ENCODE measurements around the gene SNRNP48. TPM values are rescaled to one million over a fixed set of nuclear protein-coding genes. Genes with fewer than 3 reads are reported as not detected.

SNRNP48 gene
- polyA plus RNA-seq, 3 donors: 5.1 to 6.0 (median 5.9) TPM

DNA sequence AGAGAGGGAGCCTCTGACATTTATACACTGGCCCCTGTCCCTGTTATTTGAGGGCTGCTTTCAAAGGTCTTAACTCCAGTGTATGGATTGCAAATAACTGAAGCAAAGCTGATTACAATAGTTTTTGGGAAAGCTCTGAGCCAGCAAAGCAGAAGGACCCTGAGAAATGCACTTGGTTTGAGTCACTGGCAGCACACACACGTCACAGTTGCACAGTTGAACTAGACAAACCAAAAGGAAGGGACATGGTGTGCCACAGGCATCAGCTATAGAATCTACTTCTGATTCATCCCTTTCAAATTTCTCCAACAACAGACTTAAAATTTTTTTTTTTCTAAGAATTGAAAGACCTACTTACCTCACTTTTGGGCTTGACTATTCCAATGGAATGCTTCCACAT lies 56.4 kb downstream of the SNRNP48 start:
- H3K27ac ChIP-seq (ENCODE audit: low read depth in 1 of 2, low read length in 2 of 2): no peak overlapping the region
- H3K79me2 ChIP-seq (ENCODE audit: insufficient read depth, low read length): no peaks in the 10 kb centered on the region
- H3K9me3 ChIP-seq (replicated peaks in 1 of 2; ENCODE audit: control insufficient read depth in 1 of 2, insufficient read depth in 1 of 2, low read length in 2 of 2): no peaks in the 10 kb centered on the region
- H4K20me1 ChIP-seq (ENCODE audit: insufficient read depth, low read length): no peaks in the 10 kb centered on the region
- H2AFZ ChIP-seq (ENCODE audit: insufficient read depth, low read depth, low read length, poor library complexity, severe bottlenecking): no peak overlapping the region
- peaks cover 1 to 3% (median 3%) of the 10 kb centered on the region in 3 donors for H3K27me3 Mint-ChIP-seq (ENCODE audit: low read depth in 3 of 3)
- peaks cover 16 to 20% of the 10 kb centered on the region in 2 donors for H3K4me1 ChIP-seq (ENCODE audit: control insufficient read depth in 1 of 2, insufficient read depth in 2 of 2, low read length in 2 of 2)
- peaks cover 22% of the 10 kb centered on the region for H3K4me1 Mint-ChIP-seq
- no peak overlapping the region for H3K9ac ChIP-seq (ENCODE audit: insufficient read depth, low read length, poor library complexity, severe bottlenecking)
- no peaks in the 10 kb centered on the region for H3K36me3 ChIP-seq (replicated peaks in 1 of 2; ENCODE audit: control insufficient read depth in 1 of 2, insufficient read depth in 2 of 2, low read length in 2 of 2)
- no peak overlapping the region for H3K27ac Mint-ChIP-seq
- no peaks in the 10 kb centered on the region for H3K36me3 Mint-ChIP-seq
- WGBS (ENCODE audit: insufficient coverage): 90% methylated on average over 1 of the region's 1 CpG
- TF ChIP-seq, protein P1, sequence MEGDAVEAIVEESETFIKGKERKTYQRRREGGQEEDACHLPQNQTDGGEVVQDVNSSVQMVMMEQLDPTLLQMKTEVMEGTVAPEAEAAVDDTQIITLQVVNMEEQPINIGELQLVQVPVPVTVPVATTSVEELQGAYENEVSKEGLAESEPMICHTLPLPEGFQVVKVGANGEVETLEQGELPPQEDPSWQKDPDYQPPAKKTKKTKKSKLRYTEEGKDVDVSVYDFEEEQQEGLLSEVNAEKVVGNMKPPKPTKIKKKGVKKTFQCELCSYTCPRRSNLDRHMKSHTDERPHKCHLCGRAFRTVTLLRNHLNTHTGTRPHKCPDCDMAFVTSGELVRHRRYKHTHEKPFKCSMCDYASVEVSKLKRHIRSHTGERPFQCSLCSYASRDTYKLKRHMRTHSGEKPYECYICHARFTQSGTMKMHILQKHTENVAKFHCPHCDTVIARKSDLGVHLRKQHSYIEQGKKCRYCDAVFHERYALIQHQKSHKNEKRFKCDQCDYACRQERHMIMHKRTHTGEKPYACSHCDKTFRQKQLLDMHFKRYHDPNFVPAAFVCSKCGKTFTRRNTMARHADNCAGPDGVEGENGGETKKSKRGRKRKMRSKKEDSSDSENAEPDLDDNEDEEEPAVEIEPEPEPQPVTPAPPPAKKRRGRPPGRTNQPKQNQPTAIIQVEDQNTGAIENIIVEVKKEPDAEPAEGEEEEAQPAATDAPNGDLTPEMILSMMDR (IDR thresholded peaks at IDR 0.05): no peak
- H3K9me3 Mint-ChIP-seq: no peaks in the 10 kb centered on the region
- no peak for DNase-seq
- H3K4me3 ChIP-seq (replicated peaks in 1 of 3; ENCODE audit: low read depth in 2 of 3, low read length in 3 of 3): no peak overlapping the region
- intact Hi-C loops (cut with micrococcal nuclease): no loop called here
- no peak overlapping the region for H3K4me2 ChIP-seq (replicated peaks; ENCODE audit: extremely low read depth, low read length, poor library complexity, severe bottlenecking)
- no peak overlapping the region for H3K4me3 Mint-ChIP-seq
- no peaks in the 10 kb centered on the region for H3K27me3 ChIP-seq (ENCODE audit: control insufficient read depth in 2 of 2, insufficient read depth in 2 of 2, low read length in 2 of 2)

- Histone ChIP-seq H3K9me3 (replicated peaks in 1 of 2; ENCODE audit: control insufficient read depth in 1 of 2, insufficient read depth in 1 of 2, low read length in 2 of 2) (no peaks in the 10 kb centered on the region), H4K20me1 (ENCODE audit: insufficient read depth, low read length) (no peaks in the 10 kb centered on the region), H3K27ac (ENCODE audit: low read depth in 1 of 2, low read length in 2 of 2) (no peak overlapping the region), H3K79me2 (ENCODE audit: insufficient read depth, low read length) (no peaks in the 10 kb centered on the region), H3K36me3 (replicated peaks in 1 of 2; ENCODE audit: control insufficient read depth in 1 of 2, insufficient read depth in 2 of 2, low read length in 2 of 2) (no peaks in the 10 kb centered on the region), H3K4me1 (ENCODE audit: control insufficient read depth in 1 of 2, insufficient read depth in 2 of 2, low read length in 2 of 2) (peaks cover 16 to 20% of the 10 kb centered on the region in 2 donors), H3K4me3 (replicated peaks in 1 of 3; ENCODE audit: low read depth in 2 of 3, low read length in 3 of 3) (no peak overlapping the region), H2AFZ (ENCODE audit: insufficient read depth, low read depth, low read length, poor library complexity, severe bottlenecking) (peak overlapping the region; percentile 11), H3K27me3 (ENCODE audit: control insufficient read depth in 2 of 2, insufficient read depth in 2 of 2, low read length in 2 of 2) (no peaks in the 10 kb centered on the region), H3K4me2 (replicated peaks; ENCODE audit: extremely low read depth, low read length, poor library complexity, severe bottlenecking) (no peak overlapping the region), H3K9ac (ENCODE audit: insufficient read depth, low read length, poor library complexity, severe bottlenecking) (no peak overlapping the region)
- peaks cover 1 to 3% (median 3%) of the 10 kb centered on the region in 3 donors for H3K27me3 Mint-ChIP-seq (ENCODE audit: low read depth in 3 of 3)
- H3K27ac Mint-ChIP-seq: peak overlapping the region in 1 of 7 donors; percentile 51
- no CpG with 5 or more reads among the region's 1 CpG for WGBS (ENCODE audit: insufficient coverage)
- intact Hi-C loops (cut with micrococcal nuclease): no loop called here
- H3K9me3 Mint-ChIP-seq: no peaks in the 10 kb centered on the region
- TF ChIP-seq, protein P1 (IDR thresholded peaks at IDR 0.05): no peak
- no peaks in the 10 kb centered on the region for H3K36me3 Mint-ChIP-seq
- H3K4me1 Mint-ChIP-seq: peaks cover 22% of the 10 kb centered on the region
- no peak overlapping the region for H3K4me3 Mint-ChIP-seq
- DNase-seq: no peak
Measured at GRCh38 chr6:7647504-7647903, 57.5 kb downstream of the SNRNP48 start.
